A549 treated with RU486 at 1 μM for 4 hours (cell line): ENCODE measurements around the gene KTN1. TPM values are rescaled to one million over a fixed set of nuclear protein-coding genes. Genes with fewer than 3 reads are reported as not detected.

ENCODE experiments used
- total RNA-seq: library from RNA; stranded (reverse); fragments of 200-300 nt; extraction: Qiagen RNA extraction; gene quantifications from 5 replicates; pipeline ENCODE4 v1.2.3, GENCODE V29; 2022; ENCODE audit warnings: low read depth

The KTN1 gene, protein sequence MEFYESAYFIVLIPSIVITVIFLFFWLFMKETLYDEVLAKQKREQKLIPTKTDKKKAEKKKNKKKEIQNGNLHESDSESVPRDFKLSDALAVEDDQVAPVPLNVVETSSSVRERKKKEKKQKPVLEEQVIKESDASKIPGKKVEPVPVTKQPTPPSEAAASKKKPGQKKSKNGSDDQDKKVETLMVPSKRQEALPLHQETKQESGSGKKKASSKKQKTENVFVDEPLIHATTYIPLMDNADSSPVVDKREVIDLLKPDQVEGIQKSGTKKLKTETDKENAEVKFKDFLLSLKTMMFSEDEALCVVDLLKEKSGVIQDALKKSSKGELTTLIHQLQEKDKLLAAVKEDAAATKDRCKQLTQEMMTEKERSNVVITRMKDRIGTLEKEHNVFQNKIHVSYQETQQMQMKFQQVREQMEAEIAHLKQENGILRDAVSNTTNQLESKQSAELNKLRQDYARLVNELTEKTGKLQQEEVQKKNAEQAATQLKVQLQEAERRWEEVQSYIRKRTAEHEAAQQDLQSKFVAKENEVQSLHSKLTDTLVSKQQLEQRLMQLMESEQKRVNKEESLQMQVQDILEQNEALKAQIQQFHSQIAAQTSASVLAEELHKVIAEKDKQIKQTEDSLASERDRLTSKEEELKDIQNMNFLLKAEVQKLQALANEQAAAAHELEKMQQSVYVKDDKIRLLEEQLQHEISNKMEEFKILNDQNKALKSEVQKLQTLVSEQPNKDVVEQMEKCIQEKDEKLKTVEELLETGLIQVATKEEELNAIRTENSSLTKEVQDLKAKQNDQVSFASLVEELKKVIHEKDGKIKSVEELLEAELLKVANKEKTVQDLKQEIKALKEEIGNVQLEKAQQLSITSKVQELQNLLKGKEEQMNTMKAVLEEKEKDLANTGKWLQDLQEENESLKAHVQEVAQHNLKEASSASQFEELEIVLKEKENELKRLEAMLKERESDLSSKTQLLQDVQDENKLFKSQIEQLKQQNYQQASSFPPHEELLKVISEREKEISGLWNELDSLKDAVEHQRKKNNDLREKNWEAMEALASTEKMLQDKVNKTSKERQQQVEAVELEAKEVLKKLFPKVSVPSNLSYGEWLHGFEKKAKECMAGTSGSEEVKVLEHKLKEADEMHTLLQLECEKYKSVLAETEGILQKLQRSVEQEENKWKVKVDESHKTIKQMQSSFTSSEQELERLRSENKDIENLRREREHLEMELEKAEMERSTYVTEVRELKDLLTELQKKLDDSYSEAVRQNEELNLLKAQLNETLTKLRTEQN (N-terminal part only)
- total RNA-seq = 79.9 to 151 TPM (median 115 TPM) in 5 replicates

DNA sequence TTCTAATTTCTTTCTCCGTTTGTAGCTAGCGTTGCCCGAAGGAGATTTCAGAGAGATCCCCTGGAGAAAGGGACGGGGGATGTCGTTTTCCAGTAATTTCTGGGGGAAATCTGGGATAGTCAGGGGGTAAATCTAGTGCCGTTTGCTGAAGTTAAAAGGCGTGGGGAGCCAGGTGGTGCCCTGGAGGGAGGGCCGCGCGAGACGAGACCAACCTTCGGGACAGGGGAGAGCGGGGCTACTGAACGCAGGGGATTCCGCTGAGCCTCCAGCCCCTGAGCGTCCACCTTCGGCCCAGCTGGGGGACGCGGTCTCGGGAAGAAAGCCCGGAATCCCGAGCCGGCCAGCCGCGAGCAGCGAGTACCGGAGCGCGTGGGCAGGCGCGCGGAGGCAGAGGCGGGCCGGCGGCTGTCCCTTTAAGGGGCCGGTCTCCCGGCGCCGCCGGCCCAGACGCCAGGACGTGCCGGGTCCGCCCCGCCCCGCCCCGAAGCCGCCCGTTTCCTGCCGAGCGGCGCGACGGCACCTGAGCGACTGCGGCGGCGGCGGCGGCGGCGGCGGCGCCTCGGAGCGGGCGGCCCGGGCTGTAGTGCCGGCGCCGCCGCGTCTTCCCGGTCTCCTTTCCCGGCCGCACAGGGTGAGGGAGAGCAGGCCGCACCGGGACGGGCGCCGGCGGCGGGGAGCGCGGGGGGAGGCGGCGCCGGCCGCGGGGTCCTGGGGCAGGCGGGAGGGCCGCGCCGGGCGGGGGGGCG, at the start of gene KTN1:
TSS of gene KTN1 (plus strand) at position 484 of the 746 bp plus-strand sequence. CDS start 31,842 bp downstream, outside the sequence.

Other genes starting within 250 kb of the KTN1 start
- gene ATG14, start 168.4 kb upstream of the KTN1 start, total RNA-seq = 3.2 to 5.9 TPM (median 5.6 TPM) in 5 replicates
- gene TBPL2, start 139.6 kb upstream of the KTN1 start, total RNA-seq = not detected in 5 replicates